Skeletal muscle satellite cell (primary cell): ENCODE results near the gene CTXND1. TPM values are rescaled to one million over a fixed set of nuclear protein-coding genes. Genes with fewer than 3 reads are reported as not detected.
"Not testable (repeated sequence)": the region's sequence is repeated elsewhere in the genome, so short reads cannot be mapped to it uniquely, and the experiment has no call there.

Source experiments
- H3K27me3 ChIP-seq: 2 replicates; pipeline ENCODE4 v1.7.0; 2013; ENCODE audit warnings: low read length; ENCODE audit not compliant: control insufficient read depth, insufficient read depth
- H3K36me3 ChIP-seq: 2 replicates; pipeline ENCODE4 v1.7.0; 2013; ENCODE audit warnings: mild to moderate bottlenecking, control low read depth, low read length; ENCODE audit not compliant: insufficient read depth
- H3K4me1 ChIP-seq: 2 replicates; pipeline ENCODE4 v1.7.0; 2013; ENCODE audit warnings: low read length; ENCODE audit not compliant: control insufficient read depth, insufficient read depth
- H3K4me2 ChIP-seq: 2 replicates; pipeline ENCODE4 v1.7.0; 2013; ENCODE audit warnings: mild to moderate bottlenecking, low read length
- H3K4me3 ChIP-seq: 2 replicates; pipeline ENCODE4 v1.7.0; 2013; ENCODE audit warnings: low read length
- H3K9ac ChIP-seq: 2 replicates; pipeline ENCODE4 v1.7.0; 2013; ENCODE audit warnings: mild to moderate bottlenecking, low read depth, low read length, moderate library complexity
- H3K9me3 ChIP-seq: replicated peaks from 2 replicates; pipeline ENCODE4 v1.7.0; 2013; ENCODE audit warnings: mild to moderate bottlenecking, control low read depth, low read length
- total RNA-seq: library from RNA; depleted of rRNA; stranded (reverse); fragments of >200 nt; gene quantifications from 2 replicates; pipeline ENCODE4 v1.2.3, GENCODE V29; 2012; rRNA removed

Gene CTXND1
- total RNA-seq = not detected in 2 replicates

DNA sequence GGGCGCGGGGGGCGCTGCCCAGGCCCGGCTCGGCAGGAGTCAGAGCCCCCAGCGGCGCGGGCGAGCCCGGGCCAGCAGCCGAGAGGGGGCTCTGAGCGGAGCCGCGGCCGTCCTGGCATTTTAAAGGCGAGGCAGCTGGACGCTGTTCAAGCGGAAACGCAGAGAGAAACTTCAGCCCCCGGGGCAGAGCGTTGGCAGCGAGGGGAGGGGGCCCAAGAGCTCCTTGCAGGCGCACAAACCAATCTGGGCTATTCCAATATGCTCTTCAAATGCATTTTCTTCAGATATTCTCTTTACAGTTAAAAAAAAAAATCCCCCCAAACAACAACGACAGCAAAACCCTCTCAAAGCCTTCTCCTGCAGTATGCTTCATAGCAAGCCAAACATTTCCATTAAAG lies at the start of gene CTXND1:
Gene CTXND1, minus strand, starts transcription at position 93 of the 398 bp plus-strand sequence. CDS start 50,264 bp downstream, outside the sequence.
- no peaks in the 10 kb centered on the region for H3K36me3 ChIP-seq
- peak within 1 kb of the TSS; percentile 62 for H3K4me3 ChIP-seq
- H3K27me3 ChIP-seq = peaks cover 93% of the 10 kb centered on the region
- H3K9ac ChIP-seq = no peak within 1 kb of the TSS
- H3K4me2 ChIP-seq = peak within 1 kb of the TSS; percentile 82
- peaks cover 6% of the 10 kb centered on the region for H3K4me1 ChIP-seq
- H3K9me3 ChIP-seq = no peaks in the 10 kb centered on the region

DNA sequence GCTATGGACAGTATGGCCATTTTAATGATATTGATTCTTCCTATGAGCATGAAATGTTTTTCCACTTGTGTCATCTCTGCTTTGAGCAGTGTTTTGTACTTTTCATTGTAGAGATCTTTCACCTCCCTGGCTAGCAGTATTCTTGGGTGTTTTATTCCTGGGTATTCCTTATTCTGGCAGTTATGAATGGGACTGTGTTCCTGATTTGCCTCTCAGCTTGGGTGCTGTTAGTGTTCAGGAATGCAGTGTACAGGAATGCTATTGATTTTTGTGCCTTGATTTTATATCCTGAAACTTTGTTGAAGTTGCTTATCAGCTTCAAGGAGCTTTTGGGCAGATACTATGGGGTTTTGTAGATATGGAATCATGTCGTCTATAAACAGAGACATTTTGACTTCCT lies 49.5 kb upstream of the CTXND1 start:
- no peaks in the 10 kb centered on the region for H3K36me3 ChIP-seq
- no peak overlapping the region for H3K9ac ChIP-seq
- H3K27me3 ChIP-seq = peaks cover 1% of the 10 kb centered on the region

DNA sequence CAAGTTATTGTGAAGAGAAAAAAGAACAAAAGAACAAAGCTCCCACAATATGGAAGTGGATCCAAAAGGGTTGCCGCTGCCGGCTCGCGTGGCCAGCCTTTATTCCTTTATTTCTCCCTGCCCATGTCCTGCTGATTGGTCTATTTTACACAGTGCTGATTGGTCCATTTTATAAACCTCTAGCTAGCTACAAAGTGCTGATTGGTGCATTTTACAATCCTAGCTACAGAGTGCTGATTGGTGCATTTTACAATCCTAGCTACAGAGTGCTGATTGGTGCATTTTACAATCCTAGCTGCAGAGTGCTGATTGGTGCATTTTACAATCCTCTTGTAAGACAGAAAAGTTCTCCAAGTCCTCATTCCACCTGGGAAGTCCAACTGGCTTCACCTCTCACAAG lies 43.8 kb upstream of the CTXND1 start:
- not testable (repeated sequence) for H3K4me1 ChIP-seq, H3K4me2 ChIP-seq, H3K9ac ChIP-seq, H3K27me3 ChIP-seq, H3K9me3 ChIP-seq, H3K4me3 ChIP-seq, H3K36me3 ChIP-seq

More for the DNA sequence above, 49.5 kb upstream of the CTXND1 start:
- Histone ChIP-seq H3K4me2 (no peak overlapping the region), H3K4me1 (no peaks in the 10 kb centered on the region), H3K4me3 (no peak overlapping the region), H3K9me3 (no peaks in the 10 kb centered on the region)

- Histone ChIP-seq H3K4me2 (no peak overlapping the region), H3K36me3 (no peaks in the 10 kb centered on the region), H3K9me3 (no peaks in the 10 kb centered on the region), H3K9ac (no peak overlapping the region), H3K4me3 (no peak overlapping the region), H3K4me1 (no peaks in the 10 kb centered on the region), H3K27me3 (peaks cover 3% of the 10 kb centered on the region)
Observed at GRCh38 chr15:80292079-80292478, 40.1 kb upstream of the CTXND1 start.

GRCh38 chr15:80290891-80291290 lies 38.9 kb upstream of the CTXND1 start:
- not testable (repeated sequence) for H3K36me3 ChIP-seq, H3K4me3 ChIP-seq, H3K9me3 ChIP-seq, H3K9ac ChIP-seq, H3K4me1 ChIP-seq, H3K4me2 ChIP-seq, H3K27me3 ChIP-seq

GRCh38 chr15:80289528-80290495 lies 37.8 kb upstream of the CTXND1 start:
- Histone ChIP-seq H3K9ac (no peak overlapping the region), H3K4me1 (no peaks in the 10 kb centered on the region), H3K4me2 (no peak overlapping the region), H3K9me3 (no peaks in the 10 kb centered on the region), H3K4me3 (no peak overlapping the region), H3K27me3 (peaks cover 7% of the 10 kb centered on the region), H3K36me3 (no peaks in the 10 kb centered on the region)

DNA sequence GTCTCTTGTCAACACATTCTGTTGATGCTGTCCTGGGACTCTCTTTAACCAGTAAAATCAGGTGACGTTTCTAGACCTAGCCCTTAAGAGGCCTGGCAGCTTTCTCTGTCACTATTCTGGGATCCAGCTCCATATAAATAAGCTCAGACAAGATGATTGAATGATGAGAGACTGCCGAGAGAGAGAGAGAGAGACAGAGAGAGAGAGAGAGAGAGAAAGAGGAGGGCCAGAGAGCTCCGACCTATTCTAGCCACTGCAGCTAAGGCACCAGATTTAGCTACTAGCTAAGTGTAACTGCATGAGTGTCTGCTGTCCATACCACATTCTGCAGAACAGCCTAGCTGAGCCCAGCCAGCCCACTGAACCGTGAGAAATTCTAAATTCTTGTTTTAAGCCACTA lies 36.1 kb upstream of the CTXND1 start:
- H3K36me3 ChIP-seq = no peaks in the 10 kb centered on the region
- H3K4me3 ChIP-seq = no peak overlapping the region
- H3K27me3 ChIP-seq = peaks cover 7% of the 10 kb centered on the region
- no peaks in the 10 kb centered on the region for H3K4me1 ChIP-seq
- H3K9ac ChIP-seq = no peak overlapping the region
- H3K9me3 ChIP-seq = no peaks in the 10 kb centered on the region
- H3K4me2 ChIP-seq = no peak overlapping the region

DNA sequence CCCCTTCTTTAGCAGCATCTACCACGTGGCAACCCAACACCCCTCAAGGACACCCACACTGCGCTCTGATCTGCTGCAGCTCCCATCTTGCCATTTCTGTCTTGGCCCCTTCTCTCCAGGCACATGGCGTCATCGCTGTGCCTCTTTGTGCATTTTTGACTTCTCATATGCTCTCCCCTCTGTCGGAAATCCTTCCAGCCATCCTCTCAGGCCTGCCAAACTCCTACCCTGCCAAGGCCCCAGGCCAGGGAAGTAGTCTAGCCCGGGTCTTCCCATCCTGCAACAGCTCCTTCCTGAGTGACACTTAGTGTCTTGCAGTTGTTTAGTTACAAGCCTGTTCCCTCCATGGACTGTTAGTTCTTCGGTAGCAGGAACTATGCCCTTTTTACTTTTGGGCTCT lies 34.0 kb upstream of the CTXND1 start:
- Histone ChIP-seq H3K27me3 (peaks cover 7% of the 10 kb centered on the region), H3K9ac (no peak overlapping the region), H3K36me3 (no peaks in the 10 kb centered on the region), H3K9me3 (no peaks in the 10 kb centered on the region), H3K4me2 (no peak overlapping the region), H3K4me1 (no peaks in the 10 kb centered on the region), H3K4me3 (no peak overlapping the region)

DNA sequence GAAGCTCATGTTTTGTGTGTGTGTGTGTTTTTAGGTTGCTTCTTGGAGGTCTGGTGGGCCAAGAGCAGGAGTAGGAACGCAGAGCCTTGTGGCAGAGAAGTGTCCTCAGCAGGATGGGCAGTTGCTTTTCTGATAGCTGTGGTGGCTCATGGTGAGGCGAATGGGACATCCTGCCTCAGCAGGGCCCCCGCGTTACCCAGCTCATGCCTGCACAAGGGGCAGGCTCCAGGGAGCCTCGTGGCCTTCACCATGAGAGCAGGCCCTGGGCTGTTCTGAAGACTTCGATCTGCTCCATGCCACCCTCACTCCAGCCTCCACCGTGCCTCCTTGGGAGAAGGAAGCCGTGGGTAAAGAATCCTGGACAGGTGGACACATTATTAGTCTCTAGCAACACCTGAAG lies 33.4 kb upstream of the CTXND1 start:
- no peak overlapping the region for H3K4me3 ChIP-seq
- no peak overlapping the region for H3K4me2 ChIP-seq
- no peaks in the 10 kb centered on the region for H3K36me3 ChIP-seq
- H3K9me3 ChIP-seq = no peaks in the 10 kb centered on the region
- H3K4me1 ChIP-seq = no peaks in the 10 kb centered on the region
- H3K27me3 ChIP-seq = peaks cover 7% of the 10 kb centered on the region
- no peak overlapping the region for H3K9ac ChIP-seq

DNA sequence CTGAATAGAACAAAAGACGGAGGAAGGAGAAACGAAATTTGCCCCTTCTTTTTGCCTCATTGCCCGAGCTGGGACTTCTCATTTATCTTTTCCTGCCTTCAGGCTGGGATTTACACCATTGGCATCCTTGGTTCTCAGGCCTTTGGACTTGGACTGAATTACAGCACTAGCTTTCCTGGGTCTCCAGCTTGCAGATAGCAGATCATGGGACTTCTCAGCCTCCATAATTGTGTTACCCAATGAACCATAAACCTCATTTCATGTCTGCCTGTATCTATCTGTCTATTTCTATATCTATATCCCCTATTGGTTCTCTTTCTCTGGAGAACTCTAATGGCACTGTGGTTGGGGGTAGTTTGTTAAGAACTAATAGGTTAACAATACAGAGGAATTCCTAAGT lies 31.5 kb upstream of the CTXND1 start:
- H3K9ac ChIP-seq = no peak overlapping the region
- H3K4me2 ChIP-seq = no peak overlapping the region
- peaks cover 7% of the 10 kb centered on the region for H3K27me3 ChIP-seq
- H3K4me3 ChIP-seq = no peak overlapping the region
- no peaks in the 10 kb centered on the region for H3K36me3 ChIP-seq
- no peaks in the 10 kb centered on the region for H3K4me1 ChIP-seq
- H3K9me3 ChIP-seq = no peaks in the 10 kb centered on the region

DNA sequence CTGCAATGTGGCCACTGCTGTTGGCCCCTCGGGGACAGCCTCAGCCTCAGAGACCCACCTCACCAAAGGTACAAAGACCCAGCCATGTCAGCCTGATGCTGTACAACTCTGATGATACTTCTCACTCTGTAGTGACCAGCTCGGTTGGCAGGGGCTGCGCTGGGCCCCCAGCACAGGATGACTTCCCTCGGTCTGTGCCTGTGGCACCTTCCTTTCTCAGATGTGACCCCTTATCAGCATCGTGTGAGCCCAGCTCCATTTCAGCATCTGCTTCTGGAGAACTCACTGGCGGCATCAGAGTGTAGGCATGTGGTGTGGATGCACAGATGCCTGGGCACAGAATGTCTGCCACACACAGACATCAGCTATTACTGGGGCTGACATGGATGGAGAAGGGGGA lies 25.1 kb upstream of the CTXND1 start:
- H3K27me3 ChIP-seq = no peaks in the 10 kb centered on the region
- no peaks in the 10 kb centered on the region for H3K4me1 ChIP-seq
- no peak overlapping the region for H3K9ac ChIP-seq
- no peaks in the 10 kb centered on the region for H3K9me3 ChIP-seq
- H3K36me3 ChIP-seq = no peaks in the 10 kb centered on the region
- H3K4me2 ChIP-seq = no peak overlapping the region
- no peak overlapping the region for H3K4me3 ChIP-seq

DNA sequence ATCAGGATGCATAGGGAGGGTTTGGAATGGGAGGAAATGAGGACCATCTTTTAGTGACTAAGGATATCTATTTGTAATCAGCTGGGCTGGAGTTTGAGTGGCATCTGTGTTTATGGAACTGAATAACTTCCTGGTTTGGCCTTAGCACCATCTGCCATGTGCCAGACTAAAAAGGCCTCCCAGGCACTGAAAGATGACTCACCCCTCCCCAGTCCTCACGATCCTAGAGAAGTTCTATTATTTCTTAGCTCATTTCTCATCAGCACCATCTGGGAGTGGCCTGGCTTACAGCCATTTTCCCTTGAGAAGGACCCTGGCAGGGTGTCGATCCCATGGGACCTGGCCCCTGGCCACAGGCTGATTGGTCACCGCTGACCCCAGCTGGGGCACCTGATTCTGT lies 23.9 kb upstream of the CTXND1 start:
- H3K4me1 ChIP-seq = no peaks in the 10 kb centered on the region
- H3K9me3 ChIP-seq = no peaks in the 10 kb centered on the region
- no peaks in the 10 kb centered on the region for H3K36me3 ChIP-seq
- no peak overlapping the region for H3K4me3 ChIP-seq
- no peaks in the 10 kb centered on the region for H3K27me3 ChIP-seq
- H3K9ac ChIP-seq = no peak overlapping the region
- no peak overlapping the region for H3K4me2 ChIP-seq
